SU-DHL-6 (cell line): ENCODE results near the gene SCUBE1.

Source experiments
- CTCF ChIP-seq: fragments of 200-600 bp; sonication (generic); IDR thresholded peaks from one replicate; pipeline ENCODE4 v1.5.1; 2017; ENCODE audit warnings: antibody characterized with exemption, mild to moderate bottlenecking, low read length, moderate library complexity; ENCODE audit not compliant: insufficient read depth, poor library complexity, severe bottlenecking
- EZH2phosphoT487 ChIP-seq: fragments of 200-600 bp; sonication (generic), shearing (Covaris generic); conservative IDR thresholded peaks from 2 replicates; pipeline ENCODE4 v1.6.1; 2018; ENCODE audit warnings: mild to moderate bottlenecking, antibody characterized with exemption, low read length, moderate library complexity, mixed read lengths

GRCh38 chr22:43277091-43277490 is 66.1 kb downstream of the SCUBE1 start:
- no peak for TF ChIP-seq CTCF
- TF ChIP-seq EZH2phosphoT487 = no peak
